NCI-H345 (cell line): ENCODE data around the gene EVPLL.
"Not testable (repeated sequence)": the region's sequence is repeated elsewhere in the genome, so short reads cannot be mapped to it uniquely, and the experiment has no call there.

Source experiments
- DNase-seq: peaks from one replicate; lab custom pipeline; 2025; lab: John Stamatoyannopoulos, UW

The EVPLL gene

GRCh38 chr17:18425593-18425992 lies 48.0 kb downstream of the EVPLL start:
- DNase-seq = not testable (repeated sequence)

DNA sequence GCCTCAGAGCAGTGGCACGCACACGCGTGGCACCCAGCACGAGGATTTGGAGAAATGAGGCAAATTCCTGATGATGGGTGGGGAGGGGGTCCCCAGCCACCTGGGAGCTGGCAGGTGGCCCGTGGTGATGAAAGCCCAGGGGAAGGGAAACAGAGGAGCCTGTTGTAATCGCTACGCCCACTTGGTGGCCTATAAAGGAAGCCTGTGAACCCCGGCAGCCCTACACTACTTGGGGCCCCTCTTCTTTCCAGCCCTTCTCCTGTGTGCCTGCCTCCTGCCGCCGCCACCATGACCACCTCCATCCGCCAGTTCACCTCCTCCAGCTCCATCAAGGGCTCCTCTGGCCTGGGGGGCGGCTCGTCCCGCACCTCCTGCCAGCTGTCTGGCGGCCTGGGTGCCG lies 49.1 kb downstream of the EVPLL start:
- DNase-seq = not testable (repeated sequence)

DNA sequence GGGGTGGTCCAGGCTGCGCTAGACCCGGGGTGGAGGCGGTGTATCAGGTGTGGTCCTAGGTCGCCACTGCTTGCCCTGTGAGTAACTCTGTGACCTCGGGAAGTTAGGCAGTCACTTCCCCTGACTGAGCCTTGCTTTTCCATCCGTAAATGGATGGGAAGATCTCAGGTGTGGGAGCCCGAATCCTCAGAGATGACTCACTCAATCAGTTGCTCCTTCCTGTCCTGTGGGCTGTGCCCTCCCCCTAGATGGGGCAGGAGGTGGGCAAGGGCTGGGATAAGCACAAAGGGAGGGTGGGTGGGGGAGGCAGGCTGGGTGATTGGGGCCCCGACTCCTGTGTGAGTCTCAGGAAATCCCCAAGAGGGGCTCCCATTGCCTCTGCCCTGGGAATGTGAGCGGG lies 54.6 kb downstream of the EVPLL start:
- DNase-seq = not testable (repeated sequence)
